ENCODE data around the gene ACLY.

ACLY gene

GRCh38 chr17:41966463-41967140 lies 47.9 kb upstream of the ACLY start, which contains the start of gene CNP:
Gene CNP, plus strand, starts transcription at chr17:41966795. Its CDS starts 90 bp downstream, at chr17:41966885.
- DNase-seq, result peak; percentile 92
- Histone ChIP-seq H3K9ac (ENCODE audit: low read length) (peak within 1 kb of the TSS; percentile 94), H3K79me1 (replicated peaks; ENCODE audit: low read length, poor library complexity, severe bottlenecking) (no peaks in the 10 kb centered on the region), H3K18ac (ENCODE audit: low read depth in 1 of 2, low read length in 2 of 2) (peak within 1 kb of the TSS; percentile 17 to 83), H3K27ac (ENCODE audit: low read length, poor library complexity, severe bottlenecking) (peak within 1 kb of the TSS; percentile 83), H2BK15ac (ENCODE audit: low read depth, poor library complexity, severe bottlenecking) (peak within 1 kb of the TSS; percentile 88), H3K4me2 (ENCODE audit: low read length, poor library complexity, severe bottlenecking) (peak within 1 kb of the TSS; percentile 76), H3K9me3 (ENCODE audit: control insufficient read depth, low read length) (no peaks in the 10 kb centered on the region), H4K91ac (ENCODE audit: low read length) (peak within 1 kb of the TSS; percentile 48), H3K27me3 (ENCODE audit: control insufficient read depth in 1 of 2, insufficient read depth in 1 of 2, low read length in 2 of 2) (no peaks in the 10 kb centered on the region), H3K4me1 (ENCODE audit: control insufficient read depth, insufficient read depth, low read depth, low read length) (peaks cover 17% of the 10 kb centered on the region), H2BK5ac (ENCODE audit: low read depth, low read length, poor library complexity, severe bottlenecking) (peak within 1 kb of the TSS; percentile 78), H2BK120ac (ENCODE audit: low read depth, low read length) (peak within 1 kb of the TSS; percentile 40), H2BK12ac (ENCODE audit: low read length in 2 of 2) (peak within 1 kb of the TSS in 1 of 2 experiments; percentile 48), H2AK5ac (ENCODE audit: low read length, severe bottlenecking) (peak within 1 kb of the TSS; percentile 31), H2AFZ (ENCODE audit: low read depth, low read length) (peak within 1 kb of the TSS; percentile 40), H3K4me3 (ENCODE audit: insufficient read depth in 1 of 2, low read depth in 1 of 2, low read length in 2 of 2) (peak within 1 kb of the TSS; percentile 79 to 84), H3K36me3 (ENCODE audit: control insufficient read depth in 1 of 2, insufficient read depth in 2 of 2, low read depth in 1 of 2, low read length in 2 of 2) (peaks cover 30% of the 10 kb centered on the region in 2 experiments), H3K14ac (ENCODE audit: low read length in 2 of 2) (peak within 1 kb of the TSS in 1 of 2 experiments; percentile 97), H3K4ac (ENCODE audit: low read depth in 1 of 2, low read length in 2 of 2) (peak within 1 kb of the TSS; percentile 40 to 60), H3K23ac (ENCODE audit: low read length in 2 of 2) (peak within 1 kb of the TSS in 1 of 2 experiments; percentile 87), H4K8ac (ENCODE audit: low read length) (peak within 1 kb of the TSS; percentile 77)
- WGBS, result 1% methylated on average over 69 of the region's 71 CpGs

DNA sequence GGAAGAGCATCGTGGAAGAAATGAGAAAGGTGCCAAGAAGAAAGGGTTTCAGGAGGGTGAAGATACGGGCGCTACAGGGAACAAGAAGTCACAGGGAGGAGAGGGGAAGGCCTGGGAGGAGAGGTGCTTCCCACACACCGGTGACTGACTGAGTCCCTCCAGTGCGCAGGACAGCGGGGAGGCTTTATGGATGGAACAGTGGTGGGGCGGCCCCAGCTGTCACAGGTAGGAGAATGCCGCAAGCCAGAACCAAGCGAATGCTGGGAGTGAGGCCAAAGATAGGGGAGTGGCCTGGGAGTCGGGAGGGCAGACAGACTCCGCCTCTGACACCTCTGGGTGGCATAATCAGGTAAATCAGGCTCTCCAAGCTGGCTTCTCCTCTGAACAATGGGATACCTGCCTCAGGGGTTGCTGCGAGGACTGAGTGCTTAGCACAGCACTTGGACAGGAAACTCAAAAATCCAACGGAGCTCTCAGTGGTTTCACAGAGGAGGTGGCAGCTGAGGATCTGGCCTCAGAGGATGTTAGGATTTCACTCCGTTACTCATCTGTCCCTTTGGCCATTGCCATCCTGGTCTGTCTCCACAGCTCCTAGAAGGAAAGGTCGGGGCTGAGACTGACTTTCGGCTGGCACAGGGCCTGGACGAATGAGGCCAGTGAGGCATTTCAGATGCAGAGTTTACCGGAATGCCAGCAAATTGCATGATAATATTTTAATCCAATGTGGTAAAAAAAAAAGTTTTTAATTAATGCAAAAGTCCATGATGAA lies 47.1 kb upstream of the ACLY start:
- H3K79me1 ChIP-seq (replicated peaks; ENCODE audit: low read length, poor library complexity, severe bottlenecking), result no peaks in the 10 kb centered on the region
- H3K9ac ChIP-seq (ENCODE audit: low read length), result peak overlapping the region; percentile 94
- peaks cover 0 to 2% of the 10 kb centered on the region in 2 experiments for H3K27me3 ChIP-seq (ENCODE audit: control insufficient read depth in 1 of 2, insufficient read depth in 1 of 2, low read length in 2 of 2)
- no peak overlapping the region for H3K23ac ChIP-seq (ENCODE audit: low read length in 2 of 2)
- H3K4ac ChIP-seq (ENCODE audit: low read depth in 1 of 2, low read length in 2 of 2), result peak overlapping the region in 1 of 2 experiments; percentile 42
- peak overlapping the region; percentile 52 to 84 for H3K4me3 ChIP-seq (ENCODE audit: insufficient read depth in 1 of 2, low read depth in 1 of 2, low read length in 2 of 2)
- no peak overlapping the region for H2AK5ac ChIP-seq (ENCODE audit: low read length, severe bottlenecking)
- H4K91ac ChIP-seq (ENCODE audit: low read length), result no peak overlapping the region
- peaks cover 17% of the 10 kb centered on the region for H3K4me1 ChIP-seq (ENCODE audit: control insufficient read depth, insufficient read depth, low read depth, low read length)
- H4K8ac ChIP-seq (ENCODE audit: low read length), result peak overlapping the region; percentile 77
- H2BK120ac ChIP-seq (ENCODE audit: low read depth, low read length), result no peak overlapping the region
- peak overlapping the region; percentile 68 for H3K4me2 ChIP-seq (ENCODE audit: low read length, poor library complexity, severe bottlenecking)
- peak overlapping the region in 1 of 2 experiments; percentile 58 for H3K14ac ChIP-seq (ENCODE audit: low read length in 2 of 2)
- peaks cover 24 to 25% of the 10 kb centered on the region in 2 experiments for H3K36me3 ChIP-seq (ENCODE audit: control insufficient read depth in 1 of 2, insufficient read depth in 2 of 2, low read depth in 1 of 2, low read length in 2 of 2)
- no peak overlapping the region for H3K18ac ChIP-seq (ENCODE audit: low read depth in 1 of 2, low read length in 2 of 2)
- peak; percentile 68 for DNase-seq
- H2AFZ ChIP-seq (ENCODE audit: low read depth, low read length), result peak overlapping the region; percentile 40
- H3K27ac ChIP-seq (ENCODE audit: low read length, poor library complexity, severe bottlenecking), result peak overlapping the region; percentile 83
- no peaks in the 10 kb centered on the region for H3K9me3 ChIP-seq (ENCODE audit: control insufficient read depth, low read length)
- H2BK12ac ChIP-seq (ENCODE audit: low read length in 2 of 2), result peak overlapping the region in 1 of 2 experiments; percentile 40
- no peak overlapping the region for H2BK15ac ChIP-seq (ENCODE audit: low read depth, poor library complexity, severe bottlenecking)
- H2BK5ac ChIP-seq (ENCODE audit: low read depth, low read length, poor library complexity, severe bottlenecking), result no peak overlapping the region
- WGBS, result 11% methylated on average over 17 of the region's 18 CpGs

- WGBS, result 16% methylated on average over 7 of the region's 9 CpGs
- no peak overlapping the region for H3K23ac ChIP-seq (ENCODE audit: low read length in 2 of 2)
- peak; percentile 71 for DNase-seq
Observed at GRCh38 chr17:41962768-41963434, 44.1 kb upstream of the ACLY start.

More at GRCh38 chr17:41962768-41963434, 44.1 kb upstream of the ACLY start:
- no peak overlapping the region for H3K14ac ChIP-seq (ENCODE audit: low read length in 2 of 2)
- peaks cover 31% of the 10 kb centered on the region for H3K4me1 ChIP-seq (ENCODE audit: control insufficient read depth, insufficient read depth, low read depth, low read length)
- no peak overlapping the region for H4K91ac ChIP-seq (ENCODE audit: low read length)
- no peak overlapping the region for H3K18ac ChIP-seq (ENCODE audit: low read depth in 1 of 2, low read length in 2 of 2)
- H3K9me3 ChIP-seq (ENCODE audit: control insufficient read depth, low read length), result no peaks in the 10 kb centered on the region
- no peak overlapping the region for H2BK15ac ChIP-seq (ENCODE audit: low read depth, poor library complexity, severe bottlenecking)
- no peak overlapping the region for H2AK5ac ChIP-seq (ENCODE audit: low read length, severe bottlenecking)
- H3K27ac ChIP-seq (ENCODE audit: low read length, poor library complexity, severe bottlenecking), result no peak overlapping the region
- no peak overlapping the region for H2BK12ac ChIP-seq (ENCODE audit: low read length in 2 of 2)
- no peak overlapping the region for H2BK120ac ChIP-seq (ENCODE audit: low read depth, low read length)
- no peak overlapping the region for H3K4me3 ChIP-seq (ENCODE audit: insufficient read depth in 1 of 2, low read depth in 1 of 2, low read length in 2 of 2)
- H2AFZ ChIP-seq (ENCODE audit: low read depth, low read length), result no peak overlapping the region
- no peak overlapping the region for H4K8ac ChIP-seq (ENCODE audit: low read length)
- no peak overlapping the region for H3K4me2 ChIP-seq (ENCODE audit: low read length, poor library complexity, severe bottlenecking)
- H3K36me3 ChIP-seq (ENCODE audit: control insufficient read depth in 1 of 2, insufficient read depth in 2 of 2, low read depth in 1 of 2, low read length in 2 of 2), result peaks cover 2 to 4% of the 10 kb centered on the region in 2 experiments
- H3K9ac ChIP-seq (ENCODE audit: low read length), result no peak overlapping the region
- H2BK5ac ChIP-seq (ENCODE audit: low read depth, low read length, poor library complexity, severe bottlenecking), result no peak overlapping the region
- H3K4ac ChIP-seq (ENCODE audit: low read depth in 1 of 2, low read length in 2 of 2), result no peak overlapping the region
- H3K79me1 ChIP-seq (replicated peaks; ENCODE audit: low read length, poor library complexity, severe bottlenecking), result no peaks in the 10 kb centered on the region
- peaks cover 0 to 3% of the 10 kb centered on the region in 2 experiments for H3K27me3 ChIP-seq (ENCODE audit: control insufficient read depth in 1 of 2, insufficient read depth in 1 of 2, low read length in 2 of 2)
